Fibroblast of lung (primary cell): ENCODE measurements around the gene TM4SF5.

ENCODE experiments used
- EZH2 ChIP-seq: IDR thresholded peaks from 2 replicates; pipeline ENCODE4 v1.5.1; 2012; ENCODE audit warnings: low read length, control low read depth, mild to moderate bottlenecking; ENCODE audit errors: missing control alignments
- TF ChIP-seq, protein P1 (sequence below), 2 donors: IDR thresholded peaks in 1 of 2; conservative IDR thresholded peaks in 1 of 2; 1 replicate in 1 of 2; 2 replicates in 1 of 2; pipeline ENCODE4 v1.5.1; 2011 to 2012; ENCODE audit warnings: low read length in 2 of 2, control low read depth in 1 of 2, inconsistent platforms in 1 of 2, low read depth in 1 of 2, mild to moderate bottlenecking in 1 of 2

DNA sequence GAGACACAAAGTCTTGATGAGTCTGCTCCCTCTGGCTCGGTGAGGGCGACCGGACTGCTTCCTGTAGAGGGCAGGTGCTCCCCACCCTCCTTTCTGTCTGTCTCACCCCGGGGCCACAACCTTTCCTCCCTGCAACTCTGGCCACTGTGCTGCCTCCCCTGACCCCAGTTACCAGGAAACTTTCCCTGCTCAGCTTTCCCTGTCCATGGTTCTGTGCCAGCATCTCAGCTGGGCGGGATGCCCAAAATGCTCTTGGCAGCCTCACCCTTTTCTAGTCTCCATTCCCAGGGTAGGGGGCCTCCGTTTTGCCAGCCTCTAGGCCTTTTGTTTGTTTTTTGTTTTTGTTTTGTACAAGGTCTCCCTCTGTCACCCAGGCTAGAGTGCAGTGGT, 36.7 kb downstream of the TM4SF5 start:
- no peak for TF ChIP-seq EZH2
- TF ChIP-seq, protein P1, sequence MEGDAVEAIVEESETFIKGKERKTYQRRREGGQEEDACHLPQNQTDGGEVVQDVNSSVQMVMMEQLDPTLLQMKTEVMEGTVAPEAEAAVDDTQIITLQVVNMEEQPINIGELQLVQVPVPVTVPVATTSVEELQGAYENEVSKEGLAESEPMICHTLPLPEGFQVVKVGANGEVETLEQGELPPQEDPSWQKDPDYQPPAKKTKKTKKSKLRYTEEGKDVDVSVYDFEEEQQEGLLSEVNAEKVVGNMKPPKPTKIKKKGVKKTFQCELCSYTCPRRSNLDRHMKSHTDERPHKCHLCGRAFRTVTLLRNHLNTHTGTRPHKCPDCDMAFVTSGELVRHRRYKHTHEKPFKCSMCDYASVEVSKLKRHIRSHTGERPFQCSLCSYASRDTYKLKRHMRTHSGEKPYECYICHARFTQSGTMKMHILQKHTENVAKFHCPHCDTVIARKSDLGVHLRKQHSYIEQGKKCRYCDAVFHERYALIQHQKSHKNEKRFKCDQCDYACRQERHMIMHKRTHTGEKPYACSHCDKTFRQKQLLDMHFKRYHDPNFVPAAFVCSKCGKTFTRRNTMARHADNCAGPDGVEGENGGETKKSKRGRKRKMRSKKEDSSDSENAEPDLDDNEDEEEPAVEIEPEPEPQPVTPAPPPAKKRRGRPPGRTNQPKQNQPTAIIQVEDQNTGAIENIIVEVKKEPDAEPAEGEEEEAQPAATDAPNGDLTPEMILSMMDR (conservative IDR thresholded peaks at IDR 0.05 in 1 of 2, IDR thresholded peaks at IDR 0.05 in 1 of 2; ENCODE audit: low read depth in 1 of 2, low read length in 2 of 2), result no peak
